OCI-LY3 (cell line): ENCODE data around the gene MFAP3.

ENCODE experiments used
- H2AFZ ChIP-seq: fragments of 200-600, 300-600 bp; shearing (Covaris generic); 2 replicates; pipeline ENCODE4 v1.6.0; 2014; ENCODE audit warnings: antibody characterized with exemption, low read depth, low read length
- H3K27ac ChIP-seq: fragments of 200-600, 300-600 bp; sonication (generic); 2 replicates; pipeline ENCODE4 v1.5.1; 2014; ENCODE audit warnings: mild to moderate bottlenecking, low read length, moderate library complexity, mixed read lengths
- H3K27me3 ChIP-seq: fragments of 200-600, 300-600 bp; sonication (generic); 2 replicates; pipeline ENCODE4 v1.6.1; 2014; ENCODE audit warnings: low read depth, low read length, mixed read lengths
- H3K36me3 ChIP-seq: fragments of 200-600, 300-600 bp; sonication (generic); replicated peaks from 2 replicates; pipeline ENCODE3; 2014; ENCODE audit warnings: low read depth, low read length, mixed read lengths
- H3K4me1 ChIP-seq: fragments of 300-600, 200-600 bp; sonication (generic); 2 replicates; pipeline ENCODE4 v1.6.1; 2014; ENCODE audit warnings: low read length, mixed read lengths
- H3K4me2 ChIP-seq: fragments of 200-600, 300-600 bp; sonication (generic); 2 replicates; pipeline ENCODE4 v1.6.1; 2014; ENCODE audit warnings: low read length, mixed read lengths
- H3K4me3 ChIP-seq: fragments of 300-600, 200-600 bp; sonication (generic); 2 replicates; pipeline ENCODE4 v1.5.1; 2014; ENCODE audit warnings: antibody characterized with exemption, mild to moderate bottlenecking, low read length, moderate library complexity
- H3K79me2 ChIP-seq: fragments of 300-600, 200-600 bp; shearing (Covaris generic); 2 replicates; pipeline ENCODE4 v1.6.1; 2014; ENCODE audit warnings: mild to moderate bottlenecking, low read length, mixed read lengths
- H3K9ac ChIP-seq: fragments of 300-600, 200-600 bp; shearing (Covaris generic); 2 replicates; pipeline ENCODE4 v1.6.0; 2014; ENCODE audit warnings: mild to moderate bottlenecking, low read length, moderate library complexity
- H3K9me3 ChIP-seq: fragments of 200-600, 300-600 bp; shearing (Covaris generic); 2 replicates; pipeline ENCODE4 v1.6.1; 2014; ENCODE audit warnings: low read length, mixed read lengths; ENCODE audit not compliant: insufficient read depth
- H4K20me1 ChIP-seq: fragments of 200-600, 300-600 bp; sonication (generic); 2 replicates; pipeline ENCODE4 v1.6.1; 2016; ENCODE audit warnings: low read length, mixed read lengths; ENCODE audit not compliant: insufficient read depth
- CTCF ChIP-seq: fragments of 200-600, 300-600 bp; sonication (generic); IDR thresholded peaks from 2 replicates; pipeline ENCODE4 v1.5.1; 2014; ENCODE audit warnings: antibody characterized with exemption, low read length, low read depth
- EZH2phosphoT487 ChIP-seq: fragments of 200-600 bp; shearing (Covaris generic); IDR thresholded peaks from 2 replicates; pipeline ENCODE4 v1.6.1; 2018; ENCODE audit warnings: antibody characterized with exemption, mixed run types, low read depth

The MFAP3 gene

GRCh38 chr5:154101184-154101583 is 62.4 kb downstream of the MFAP3 start:
- Histone ChIP-seq H3K4me2 (no peak overlapping the region), H3K9me3 (no peaks in the 10 kb centered on the region), H3K79me2 (no peaks in the 10 kb centered on the region), H3K27me3 (peaks cover 10% of the 10 kb centered on the region; the same call in 1 of the 2 replicates), H3K9ac (no peak overlapping the region), H3K36me3 (no peaks in the 10 kb centered on the region), H3K4me3 (no peak overlapping the region), H3K27ac (no peak overlapping the region), H4K20me1 (no peaks in the 10 kb centered on the region), H3K4me1 (no peaks in the 10 kb centered on the region), H2AFZ (no peak overlapping the region)
- TF ChIP-seq CTCF: no peak
- no peak for TF ChIP-seq EZH2phosphoT487

GRCh38 chr5:154103233-154103632 is 64.5 kb downstream of the MFAP3 start:
- H3K4me1 ChIP-seq: no peaks in the 10 kb centered on the region
- H3K79me2 ChIP-seq: no peaks in the 10 kb centered on the region
- no peaks in the 10 kb centered on the region for H3K9me3 ChIP-seq

More at GRCh38 chr5:154103233-154103632, 64.5 kb downstream of the MFAP3 start:
- peaks cover 10% of the 10 kb centered on the region; the same call in 1 of the 2 replicates for H3K27me3 ChIP-seq
- no peak overlapping the region for H2AFZ ChIP-seq
- TF ChIP-seq EZH2phosphoT487: no peak
- TF ChIP-seq CTCF: no peak
- H3K4me3 ChIP-seq: no peak overlapping the region
- no peaks in the 10 kb centered on the region for H3K36me3 ChIP-seq
- H3K9ac ChIP-seq: no peak overlapping the region
- no peaks in the 10 kb centered on the region for H4K20me1 ChIP-seq
- no peak overlapping the region for H3K27ac ChIP-seq
- H3K4me2 ChIP-seq: no peak overlapping the region
